SHP77 (cell line): ENCODE data around the gene SUCLG2.

Experiments
- DNase-seq, 2 experiments: peaks; one replicate each; lab custom pipeline; 2025; lab: John Stamatoyannopoulos, UW

Gene SUCLG2

DNA sequence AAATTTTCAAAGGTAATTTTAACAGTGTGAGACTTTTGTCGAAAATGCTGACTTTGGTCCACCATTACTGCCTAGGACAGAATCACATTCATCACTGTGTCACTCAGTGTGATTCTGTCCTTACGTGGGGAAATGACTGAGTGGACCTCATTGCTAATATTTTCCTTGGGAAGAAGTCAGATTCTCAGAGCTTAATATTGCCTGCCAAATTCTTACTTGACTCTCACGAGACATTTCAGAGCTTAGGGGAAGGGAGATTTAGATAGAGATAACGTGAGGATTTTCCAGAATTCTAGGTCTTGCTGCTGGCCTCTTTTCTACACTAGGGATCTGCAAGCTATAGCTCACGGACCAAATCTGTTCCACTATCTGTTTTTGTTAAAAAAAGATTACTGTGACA lies 270.4 kb downstream of the SUCLG2 start:
- DNase-seq = no peak

- no peak for DNase-seq
These were observed 271.0 kb downstream of the SUCLG2 start for GRCh38 chr3:67383379-67383778.

DNA sequence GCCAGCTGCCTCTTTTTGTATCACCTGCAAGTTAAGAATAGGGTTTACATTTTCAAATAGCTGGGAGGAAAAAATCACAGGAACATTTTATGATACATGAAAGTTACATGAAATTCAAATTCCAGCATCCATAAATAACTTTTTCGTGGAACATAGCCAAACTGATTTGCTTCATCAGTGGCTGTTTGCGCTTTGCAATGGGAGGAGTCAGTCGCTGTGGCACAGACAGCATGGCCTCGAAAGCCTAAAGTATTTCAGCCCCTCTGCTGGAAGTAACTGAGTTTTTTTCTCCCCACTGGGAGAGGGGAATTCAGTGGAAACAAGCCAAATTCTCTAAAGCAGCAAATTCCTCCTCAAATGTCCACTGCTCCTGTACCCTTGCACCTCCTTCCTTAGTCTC lies 271.9 kb downstream of the SUCLG2 start:
- DNase-seq = no peak

GRCh38 chr3:67381667-67382272 lies 272.6 kb downstream of the SUCLG2 start:
- peak in 1 of 2 experiments; percentile 6 for DNase-seq

DNA sequence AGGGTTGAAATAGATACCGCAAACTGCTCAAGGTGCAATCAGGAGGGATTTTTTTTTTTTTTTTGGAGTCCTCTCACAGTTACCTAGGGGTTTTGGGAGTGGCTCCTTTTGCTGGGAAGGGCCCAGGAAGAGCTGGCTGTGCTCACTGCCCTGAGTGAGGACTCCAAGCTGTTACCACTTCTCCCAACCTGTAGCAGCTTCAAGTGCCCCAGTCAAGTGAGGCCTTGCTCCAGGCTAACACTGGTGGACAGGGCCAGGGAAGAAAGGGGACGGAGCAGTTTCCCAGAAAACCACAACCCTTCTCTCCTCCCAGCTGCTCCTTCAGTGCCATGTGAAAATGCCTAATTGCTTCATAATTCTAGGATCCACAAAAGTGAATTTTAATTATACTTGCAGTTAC lies 274.3 kb downstream of the SUCLG2 start:
- no peak for DNase-seq

DNA sequence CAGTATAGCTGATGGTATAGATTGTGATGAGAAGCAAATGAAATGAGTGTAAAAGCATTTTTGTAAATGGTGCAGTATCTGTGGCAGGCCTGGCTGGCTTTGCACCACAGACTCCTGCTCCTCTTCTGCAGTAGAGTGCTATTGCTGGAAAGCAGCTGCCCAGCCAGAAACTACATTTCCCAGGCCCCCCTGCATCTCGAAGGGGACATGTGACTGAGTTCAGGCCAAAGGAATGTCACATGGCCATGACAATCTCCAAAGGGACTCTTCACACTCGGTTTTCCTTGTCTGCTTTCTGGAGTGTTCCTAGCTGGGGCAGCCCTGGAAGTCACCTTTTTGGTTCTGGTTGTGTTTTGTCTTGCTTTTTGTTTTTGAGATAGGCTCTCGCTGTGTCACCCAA lies 277.1 kb downstream of the SUCLG2 start:
- DNase-seq = no peak

- DNase-seq = no peak
These were observed 278.0 kb downstream of the SUCLG2 start for GRCh38 chr3:67376416-67376815.

DNA sequence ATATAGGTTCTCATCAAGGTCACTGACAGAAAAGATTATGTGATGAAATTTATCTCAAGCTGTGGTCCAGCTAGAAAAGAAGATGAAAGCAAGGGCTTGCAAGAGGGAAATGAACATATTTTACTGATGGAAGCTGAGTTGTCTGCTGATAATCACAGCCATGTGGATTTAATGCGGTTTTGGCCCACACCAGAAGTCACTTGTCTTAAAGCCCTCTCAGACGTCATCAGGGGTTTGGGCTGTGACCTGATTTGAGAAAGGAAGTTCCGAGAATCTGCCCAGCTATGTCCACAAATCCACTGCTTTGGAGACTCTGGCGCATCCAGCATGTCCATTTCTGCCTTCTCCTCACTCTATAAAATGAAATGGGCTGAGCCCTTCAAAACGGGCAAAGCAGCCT lies 278.4 kb downstream of the SUCLG2 start:
- no peak for DNase-seq

GRCh38 chr3:67362686-67363085 lies 291.7 kb downstream of the SUCLG2 start:
- DNase-seq = no peak

- DNase-seq = no peak
These were observed 292.6 kb downstream of the SUCLG2 start for GRCh38 chr3:67361770-67362169.

DNA sequence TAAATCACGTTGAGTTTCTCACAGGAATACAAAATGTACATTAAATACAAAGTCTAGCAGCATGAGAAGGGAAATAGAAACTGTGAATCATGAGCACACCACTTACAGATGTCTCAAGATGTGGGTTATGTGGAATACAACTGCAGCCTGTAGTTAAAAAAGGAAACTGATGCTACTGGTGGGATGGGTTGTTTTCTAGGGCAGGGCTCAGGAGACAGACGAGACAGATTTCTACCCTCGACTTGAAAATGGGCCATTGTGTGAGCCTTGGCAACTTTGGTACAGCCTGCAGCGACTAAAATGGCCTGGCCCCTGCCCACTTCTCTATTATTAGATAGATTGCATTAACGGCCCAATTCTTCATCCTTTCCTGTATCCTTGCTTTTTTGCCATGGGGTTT lies 293.1 kb downstream of the SUCLG2 start:
- no peak for DNase-seq

GRCh38 chr3:67357610-67358458 lies 296.6 kb downstream of the SUCLG2 start:
- DNase-seq = peak; percentile 27 to 43

DNA sequence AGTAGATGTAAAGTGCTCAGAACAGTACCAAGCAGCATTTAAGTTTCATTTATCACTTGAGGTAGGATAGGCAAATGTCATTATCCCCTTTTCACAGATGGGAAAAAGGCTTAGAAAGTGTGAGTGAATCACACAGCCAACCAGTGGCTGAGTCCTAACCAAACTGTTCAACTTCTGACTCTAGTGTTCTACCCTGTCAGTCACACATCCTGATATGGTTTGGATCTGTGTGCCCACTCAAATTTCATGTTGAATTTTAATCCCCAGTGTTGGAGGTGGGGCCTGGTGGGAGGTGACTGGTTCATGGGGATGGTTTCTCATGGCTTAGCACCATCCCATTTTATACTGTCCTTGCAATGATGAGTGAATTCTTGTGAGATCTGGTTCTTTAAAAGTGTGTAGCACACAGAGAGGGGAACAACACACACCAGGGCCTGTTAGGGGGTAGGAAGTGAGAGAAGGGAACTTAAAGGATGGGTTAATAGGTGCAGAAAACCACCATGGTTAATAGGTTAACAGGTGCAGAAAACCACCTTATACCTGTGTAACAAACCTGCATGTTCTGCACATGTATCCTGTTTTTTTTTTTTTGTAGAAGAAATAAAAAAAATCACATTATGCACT lies 304.7 kb downstream of the SUCLG2 start:
- DNase-seq = no peak

DNA sequence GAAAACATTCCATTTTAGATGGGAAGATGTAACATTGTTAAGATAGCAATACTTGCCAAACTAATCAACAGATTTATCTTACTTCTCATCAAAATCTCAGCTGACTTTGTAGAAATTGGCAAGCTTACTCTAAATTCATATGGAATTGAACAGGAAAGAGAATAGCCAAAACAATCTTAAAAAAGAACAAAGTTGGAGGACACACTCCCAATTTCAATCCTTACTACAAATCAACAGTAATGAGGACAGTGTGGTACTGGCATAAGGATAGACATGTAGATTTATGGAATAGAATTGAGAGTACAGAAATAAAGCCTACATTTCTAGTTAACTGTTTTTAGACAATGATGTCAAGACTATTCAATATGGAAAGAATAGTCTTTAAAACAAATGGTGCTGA lies 308.3 kb downstream of the SUCLG2 start:
- DNase-seq = no peak

GRCh38 chr3:67335813-67336212 lies 318.6 kb downstream of the SUCLG2 start:
- no peak for DNase-seq

- no peak for DNase-seq
These were observed 319.8 kb downstream of the SUCLG2 start for GRCh38 chr3:67334588-67334987.

DNA sequence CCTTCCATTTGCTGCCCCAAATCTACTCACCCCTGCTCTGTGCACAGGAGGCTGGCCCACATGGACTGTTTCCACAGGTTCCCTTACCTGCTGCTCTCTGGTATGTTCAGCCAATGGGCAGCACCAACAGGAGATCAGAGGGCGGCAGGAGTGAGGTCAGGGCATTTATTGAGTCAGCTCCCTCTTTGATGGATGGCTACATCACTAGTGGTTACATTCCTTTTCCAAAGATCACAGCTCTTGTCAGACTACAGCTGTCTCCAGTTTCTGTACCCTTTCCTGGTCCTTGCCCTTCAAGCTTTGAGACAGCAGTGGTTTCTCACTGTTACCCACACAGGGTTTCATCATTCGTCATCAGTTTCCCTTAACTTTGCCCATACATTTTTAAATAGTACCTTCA lies 325.1 kb downstream of the SUCLG2 start:
- no peak for DNase-seq

DNA sequence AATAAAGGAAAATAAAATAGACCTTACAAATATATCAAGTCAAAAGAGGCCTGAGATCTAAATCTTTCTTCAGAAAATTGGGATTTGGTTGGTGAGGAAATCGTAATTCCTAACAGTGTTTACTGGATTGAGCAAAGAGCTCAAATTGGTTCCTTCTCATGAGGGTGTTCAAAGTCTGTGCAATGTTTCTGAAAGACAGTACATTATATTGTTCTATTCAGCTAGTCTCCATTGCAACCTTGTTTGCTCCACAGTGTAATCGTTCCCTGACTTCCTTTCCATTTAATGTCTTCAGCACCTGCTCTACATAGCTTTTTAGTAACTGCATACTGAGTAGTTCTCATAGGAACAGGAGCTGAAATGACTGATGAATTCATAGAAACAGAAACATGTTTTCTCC lies 326.8 kb downstream of the SUCLG2 start:
- no peak for DNase-seq

- no peak for DNase-seq
These were observed 329.2 kb downstream of the SUCLG2 start for GRCh38 chr3:67325231-67325630.
